WTC11 (cell line): ENCODE results near the gene HACD2. TPM values are rescaled to one million over a fixed set of nuclear protein-coding genes. Genes with fewer than 3 reads are reported as not detected.

Experiments used
- ATAC-seq: fragments of 200-7000 bp; cut with Tn5 transposase; 2 replicates; pipeline ENCODE4 v1.10.0; 2021; ENCODE audit warnings: mild to moderate bottlenecking, moderate library complexity
- CTCF ChIA-PET: fragments of 300-600 bp; sonication (Branson Sonifier 250); formaldehyde crosslinking; loops from one replicate; lab custom pipeline; 2021; ENCODE audit warnings: antibody characterized with exemption; lab: Charles Lee
- POLR2A ChIA-PET: fragments of 350-600 bp; sonication (Branson Sonifier 250); formaldehyde crosslinking; loops from one replicate; lab custom pipeline; 2021; ENCODE audit warnings: antibody characterized with exemption; lab: Charles Lee
- DNase-seq: peaks from one replicate; pipeline ENCODE4 v3.0.0; 2021; ENCODE audit warnings: low spot score
- H3K27ac Mint-ChIP-seq: 2 replicates; pipeline ENCODE4 v1.8.0; 2021; ENCODE audit warnings: mixed read lengths
- H3K27me3 Mint-ChIP-seq: 2 replicates; pipeline ENCODE4 v1.8.0; 2021; ENCODE audit warnings: low read depth, mild to moderate bottlenecking, moderate library complexity, mixed read lengths
- H3K36me3 Mint-ChIP-seq: 2 replicates; pipeline ENCODE4 v1.8.0; 2021; ENCODE audit warnings: mixed read lengths
- H3K4me1 Mint-ChIP-seq: 2 replicates; pipeline ENCODE4 v1.8.0; 2022; ENCODE audit warnings: mixed read lengths
- H3K4me3 Mint-ChIP-seq: 2 replicates; pipeline ENCODE4 v1.8.0; 2021; ENCODE audit warnings: mild to moderate bottlenecking, moderate library complexity, mixed read lengths
- H3K9me3 Mint-ChIP-seq: 2 replicates; pipeline ENCODE4 v1.8.0; 2021; ENCODE audit warnings: mixed read lengths
- ATF1 ChIP-seq: sonication (generic); formaldehyde crosslinking; IDR thresholded peaks from 2 replicates; pipeline ENCODE4 v1.8.1; 2023; ENCODE audit warnings: mild to moderate bottlenecking, moderate library complexity, missing genetic modification reagents
- CREM ChIP-seq: sonication (generic); formaldehyde crosslinking; IDR thresholded peaks from 2 replicates; pipeline ENCODE4 v1.8.1; 2022; ENCODE audit warnings: mild to moderate bottlenecking, missing genetic modification reagents, moderate library complexity
- FOXP1 ChIP-seq: sonication (generic); formaldehyde crosslinking; IDR thresholded peaks from 2 replicates; pipeline ENCODE4 v1.8.0; 2022; ENCODE audit warnings: missing genetic modification reagents, mild to moderate bottlenecking, moderate library complexity, borderline replicate concordance
- IRF2 ChIP-seq: sonication (generic); formaldehyde crosslinking; IDR thresholded peaks from 2 replicates; pipeline ENCODE4 v1.8.0; 2022; ENCODE audit warnings: low read depth, missing genetic modification reagents, borderline replicate concordance
- NFYB ChIP-seq: sonication (generic); formaldehyde crosslinking; conservative IDR thresholded peaks from 2 replicates; pipeline ENCODE4 v1.8.0; 2022; ENCODE audit warnings: low read depth, missing genetic modification reagents
- OVOL2 ChIP-seq: fragments of 250-450 bp; sonication (Bioruptor Pico); IDR thresholded peaks from 2 replicates; pipeline ENCODE4 v1.9.0; 2021; ENCODE audit warnings: mild to moderate bottlenecking, borderline replicate concordance
- SMAD4 ChIP-seq: sonication (generic); formaldehyde crosslinking; IDR thresholded peaks from 2 replicates; pipeline ENCODE4 v1.8.0; 2022; ENCODE audit warnings: mild to moderate bottlenecking, missing genetic modification reagents
- SP1 ChIP-seq: sonication (generic); formaldehyde crosslinking; conservative IDR thresholded peaks from 2 replicates; pipeline ENCODE4 v1.8.1; 2022; ENCODE audit warnings: missing genetic modification reagents
- TEAD4 ChIP-seq: sonication (generic); formaldehyde crosslinking; IDR thresholded peaks from 2 replicates; pipeline ENCODE4 v1.8.0; 2022; ENCODE audit warnings: mild to moderate bottlenecking, missing genetic modification reagents
- ZNF138 ChIP-seq: sonication (generic); formaldehyde crosslinking; conservative IDR thresholded peaks from 2 replicates; pipeline ENCODE4 v1.8.1; 2022; ENCODE audit warnings: mild to moderate bottlenecking, moderate library complexity, missing genetic modification reagents
- ZNF219 ChIP-seq: sonication (generic); formaldehyde crosslinking; IDR thresholded peaks from 2 replicates; pipeline ENCODE4 v1.8.0; 2023; ENCODE audit warnings: missing genetic modification reagents, mild to moderate bottlenecking, borderline replicate concordance
- ZNF263 ChIP-seq: sonication (generic); formaldehyde crosslinking; IDR thresholded peaks from 2 replicates; pipeline ENCODE4 v1.8.1; 2022; ENCODE audit warnings: low read depth, mild to moderate bottlenecking, moderate library complexity, missing genetic modification reagents
- ZNF317 ChIP-seq: sonication (generic); formaldehyde crosslinking; IDR thresholded peaks from 2 replicates; pipeline ENCODE4 v1.8.1; 2023; ENCODE audit warnings: low read depth, mild to moderate bottlenecking, moderate library complexity, missing genetic modification reagents, borderline replicate concordance
- total RNA-seq: library from RNA; stranded (reverse); gene quantifications from 3 replicates; pipeline ENCODE4 v1.2.3, GENCODE V29; 2021
- TF ChIP-seq, protein P1 (sequence below): fragments of 250-450 bp; sonication (Bioruptor Pico); IDR thresholded peaks from 2 replicates; pipeline ENCODE4 v1.9.0; 2021; ENCODE audit warnings: mild to moderate bottlenecking
- TF ChIP-seq, protein P2 (sequence below): sonication (generic); formaldehyde crosslinking; IDR thresholded peaks from 2 replicates; pipeline ENCODE4 v1.8.1; 2022; ENCODE audit warnings: low read depth, mild to moderate bottlenecking, moderate library complexity, missing genetic modification reagents, borderline replicate concordance
- TF ChIP-seq, protein P3 (sequence below): sonication (generic); formaldehyde crosslinking; IDR thresholded peaks from 2 replicates; pipeline ENCODE4 v1.8.0; 2023; ENCODE audit warnings: missing genetic modification reagents
- TF ChIP-seq, protein P4 (sequence below): sonication (generic); formaldehyde crosslinking; IDR thresholded peaks from 2 replicates; pipeline ENCODE4 v1.8.0; 2022; ENCODE audit warnings: mild to moderate bottlenecking, missing genetic modification reagents

HACD2 gene
- total RNA-seq, 1 experiment from 2014 or later: 26.1 TPM

DNA sequence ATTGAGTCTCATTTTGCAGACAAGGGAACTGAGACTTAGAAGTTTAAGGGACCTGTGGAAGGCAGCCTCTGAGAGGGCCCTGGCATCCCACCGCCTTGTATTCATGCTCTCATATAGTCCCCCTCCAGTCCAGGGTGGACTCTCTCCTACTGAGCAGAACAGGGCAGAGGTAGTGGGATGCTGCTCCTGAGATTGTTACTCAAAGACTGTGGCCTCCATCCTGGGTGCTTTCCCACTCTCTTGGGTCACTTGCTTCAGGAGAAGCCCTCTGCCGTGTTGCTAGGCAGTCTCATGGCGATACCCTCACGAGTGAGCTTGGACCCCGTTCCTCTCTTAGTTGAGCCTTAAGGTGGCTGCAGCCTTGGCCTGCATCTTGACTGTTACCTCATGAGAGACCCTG is 113.7 kb downstream of the HACD2 start (continued):
- TF ChIP-seq ZNF263 (CRISPR knock-in tag) (no peak), ZNF219 (CRISPR knock-in tag) (no peak), CREM (CRISPR knock-in tag) (no peak), FOXP1 (CRISPR knock-in tag) (no peak), ATF1 (CRISPR knock-in tag) (no peak), NFYB (CRISPR knock-in tag) (no peak), IRF2 (no peak)
- TF ChIP-seq, protein P1, sequence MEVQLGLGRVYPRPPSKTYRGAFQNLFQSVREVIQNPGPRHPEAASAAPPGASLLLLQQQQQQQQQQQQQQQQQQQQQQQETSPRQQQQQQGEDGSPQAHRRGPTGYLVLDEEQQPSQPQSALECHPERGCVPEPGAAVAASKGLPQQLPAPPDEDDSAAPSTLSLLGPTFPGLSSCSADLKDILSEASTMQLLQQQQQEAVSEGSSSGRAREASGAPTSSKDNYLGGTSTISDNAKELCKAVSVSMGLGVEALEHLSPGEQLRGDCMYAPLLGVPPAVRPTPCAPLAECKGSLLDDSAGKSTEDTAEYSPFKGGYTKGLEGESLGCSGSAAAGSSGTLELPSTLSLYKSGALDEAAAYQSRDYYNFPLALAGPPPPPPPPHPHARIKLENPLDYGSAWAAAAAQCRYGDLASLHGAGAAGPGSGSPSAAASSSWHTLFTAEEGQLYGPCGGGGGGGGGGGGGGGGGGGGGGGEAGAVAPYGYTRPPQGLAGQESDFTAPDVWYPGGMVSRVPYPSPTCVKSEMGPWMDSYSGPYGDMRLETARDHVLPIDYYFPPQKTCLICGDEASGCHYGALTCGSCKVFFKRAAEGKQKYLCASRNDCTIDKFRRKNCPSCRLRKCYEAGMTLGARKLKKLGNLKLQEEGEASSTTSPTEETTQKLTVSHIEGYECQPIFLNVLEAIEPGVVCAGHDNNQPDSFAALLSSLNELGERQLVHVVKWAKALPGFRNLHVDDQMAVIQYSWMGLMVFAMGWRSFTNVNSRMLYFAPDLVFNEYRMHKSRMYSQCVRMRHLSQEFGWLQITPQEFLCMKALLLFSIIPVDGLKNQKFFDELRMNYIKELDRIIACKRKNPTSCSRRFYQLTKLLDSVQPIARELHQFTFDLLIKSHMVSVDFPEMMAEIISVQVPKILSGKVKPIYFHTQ (CRISPR knock-in tag): no peak
- TF ChIP-seq, protein P2, sequence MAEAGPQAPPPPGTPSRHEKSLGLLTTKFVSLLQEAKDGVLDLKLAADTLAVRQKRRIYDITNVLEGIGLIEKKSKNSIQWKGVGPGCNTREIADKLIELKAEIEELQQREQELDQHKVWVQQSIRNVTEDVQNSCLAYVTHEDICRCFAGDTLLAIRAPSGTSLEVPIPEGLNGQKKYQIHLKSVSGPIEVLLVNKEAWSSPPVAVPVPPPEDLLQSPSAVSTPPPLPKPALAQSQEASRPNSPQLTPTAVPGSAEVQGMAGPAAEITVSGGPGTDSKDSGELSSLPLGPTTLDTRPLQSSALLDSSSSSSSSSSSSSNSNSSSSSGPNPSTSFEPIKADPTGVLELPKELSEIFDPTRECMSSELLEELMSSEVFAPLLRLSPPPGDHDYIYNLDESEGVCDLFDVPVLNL (CRISPR knock-in tag): no peak
- TF ChIP-seq, all 79 proteins: peak for 0

DNA sequence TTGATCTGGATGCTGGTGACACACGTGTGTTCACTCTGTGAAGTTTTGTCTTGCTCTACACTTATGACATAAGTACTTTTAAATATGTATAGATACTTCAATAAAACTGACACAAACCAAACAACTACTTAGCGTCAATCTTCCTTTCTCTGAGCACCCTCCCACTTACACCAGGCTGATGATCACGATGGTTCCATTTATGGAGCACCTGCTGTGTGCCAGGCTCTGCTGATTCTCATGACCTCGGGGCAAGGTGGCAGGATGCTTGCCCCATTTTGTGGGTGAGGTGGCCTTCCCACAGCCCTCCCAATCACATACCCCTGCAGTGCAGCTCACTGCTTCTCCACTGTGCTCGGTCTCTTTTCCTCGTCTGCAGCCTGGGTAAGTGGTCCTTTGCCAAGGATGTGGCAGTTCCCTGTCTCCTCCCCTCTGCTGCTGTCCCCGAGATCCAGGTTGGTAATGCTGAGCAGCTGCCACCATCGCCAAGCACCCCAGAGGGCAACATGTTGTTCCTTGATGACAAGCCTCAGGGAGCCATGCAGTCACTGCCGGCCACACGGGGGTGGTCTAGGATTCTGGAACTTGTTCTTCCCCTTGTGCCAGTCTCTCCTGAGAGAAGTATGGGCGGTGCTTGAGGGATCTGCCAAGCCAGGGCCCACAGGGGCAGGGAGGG is 115.4 kb downstream of the HACD2 start:
- Mint-ChIP-seq H3K36me3 (no peaks in the 10 kb centered on the region), H3K9me3 (no peaks in the 10 kb centered on the region), H3K4me3 (no peak overlapping the region), H3K27ac (no peak overlapping the region), H3K4me1 (no peaks in the 10 kb centered on the region), H3K27me3 (no peaks in the 10 kb centered on the region; the same call in 1 of the 2 replicates)
- no peak for DNase-seq
- TF ChIP-seq, protein P3, sequence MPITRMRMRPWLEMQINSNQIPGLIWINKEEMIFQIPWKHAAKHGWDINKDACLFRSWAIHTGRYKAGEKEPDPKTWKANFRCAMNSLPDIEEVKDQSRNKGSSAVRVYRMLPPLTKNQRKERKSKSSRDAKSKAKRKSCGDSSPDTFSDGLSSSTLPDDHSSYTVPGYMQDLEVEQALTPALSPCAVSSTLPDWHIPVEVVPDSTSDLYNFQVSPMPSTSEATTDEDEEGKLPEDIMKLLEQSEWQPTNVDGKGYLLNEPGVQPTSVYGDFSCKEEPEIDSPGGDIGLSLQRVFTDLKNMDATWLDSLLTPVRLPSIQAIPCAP (CRISPR knock-in tag): no peak
- no peak for TF ChIP-seq OVOL2 (CRISPR knock-in tag)
- TF ChIP-seq SMAD4: no peak
- no peak for TF ChIP-seq ZNF138 (CRISPR knock-in tag)
- no peak for TF ChIP-seq ZNF317
- TF ChIP-seq SP1 (CRISPR knock-in tag): no peak
- TF ChIP-seq, protein P1 (CRISPR knock-in tag): no peak
- no peak for TF ChIP-seq TEAD4 (CRISPR knock-in tag)
- TF ChIP-seq, protein P4, sequence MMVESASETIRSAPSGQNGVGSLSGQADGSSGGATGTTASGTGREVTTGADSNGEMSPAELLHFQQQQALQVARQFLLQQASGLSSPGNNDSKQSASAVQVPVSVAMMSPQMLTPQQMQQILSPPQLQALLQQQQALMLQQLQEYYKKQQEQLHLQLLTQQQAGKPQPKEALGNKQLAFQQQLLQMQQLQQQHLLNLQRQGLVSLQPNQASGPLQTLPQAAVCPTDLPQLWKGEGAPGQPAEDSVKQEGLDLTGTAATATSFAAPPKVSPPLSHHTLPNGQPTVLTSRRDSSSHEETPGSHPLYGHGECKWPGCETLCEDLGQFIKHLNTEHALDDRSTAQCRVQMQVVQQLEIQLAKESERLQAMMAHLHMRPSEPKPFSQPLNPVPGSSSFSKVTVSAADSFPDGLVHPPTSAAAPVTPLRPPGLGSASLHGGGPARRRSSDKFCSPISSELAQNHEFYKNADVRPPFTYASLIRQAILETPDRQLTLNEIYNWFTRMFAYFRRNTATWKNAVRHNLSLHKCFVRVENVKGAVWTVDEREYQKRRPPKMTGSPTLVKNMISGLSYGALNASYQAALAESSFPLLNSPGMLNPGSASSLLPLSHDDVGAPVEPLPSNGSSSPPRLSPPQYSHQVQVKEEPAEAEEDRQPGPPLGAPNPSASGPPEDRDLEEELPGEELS: no peak
- ATAC-seq: no peak
- ChIA-PET CTCF (interaction anchor here (1.8 kb wide), 1 partner anchor 20 kb away, joined by 7 read pairs; no protein-coding TSS in a partner anchor), POLR2A (no interaction called here)
